Muscle of back (tissue), 11 donors: Measurements from ENCODE around the gene MTMR3. TPM values are rescaled to one million over a fixed set of nuclear protein-coding genes. Genes with fewer than 3 reads are reported as not detected.
"Not testable (repeated sequence)": the region's sequence is repeated elsewhere in the genome, so short reads cannot be mapped to it uniquely, and the experiment has no call there.

ENCODE experiments used
- DNase-seq, 3 donors: peaks; one replicate each; pipeline versions ENCODE4 v3.0.0 to v3.0.0-alpha.2; 2013
- polyA plus RNA-seq, 10 donors: library from polyadenylated mRNA; unstranded; fragments of 120-200 nt; gene quantifications; one replicate each; pipeline ENCODE4 v1.2.1, GENCODE V29; 2013; ENCODE audit not compliant: insufficient read length in 10 of 10

Gene MTMR3
- polyA plus RNA-seq, 10 donors: 24.5 to 36.4 (median 28.7) TPM

DNA sequence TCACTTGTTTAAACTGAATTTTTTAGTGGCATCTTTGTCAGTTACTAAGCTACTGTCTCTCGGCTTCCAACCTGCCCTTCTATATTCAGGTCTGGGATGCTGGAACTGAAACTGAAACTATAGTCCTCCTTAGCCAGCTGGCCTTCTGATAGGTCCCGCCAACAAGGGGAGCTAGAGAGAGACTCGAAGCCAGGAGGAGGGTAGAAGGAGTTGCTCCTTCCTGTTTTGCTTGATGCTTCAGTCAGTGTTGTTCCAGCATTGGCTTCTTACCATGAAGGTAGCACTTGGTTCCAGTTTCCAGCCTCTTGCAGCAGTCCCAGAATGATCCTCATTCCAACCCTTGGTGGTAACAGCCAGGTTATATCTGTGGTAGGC, 164.4 kb downstream of the MTMR3 start:
- DNase-seq: no peak

DNA sequence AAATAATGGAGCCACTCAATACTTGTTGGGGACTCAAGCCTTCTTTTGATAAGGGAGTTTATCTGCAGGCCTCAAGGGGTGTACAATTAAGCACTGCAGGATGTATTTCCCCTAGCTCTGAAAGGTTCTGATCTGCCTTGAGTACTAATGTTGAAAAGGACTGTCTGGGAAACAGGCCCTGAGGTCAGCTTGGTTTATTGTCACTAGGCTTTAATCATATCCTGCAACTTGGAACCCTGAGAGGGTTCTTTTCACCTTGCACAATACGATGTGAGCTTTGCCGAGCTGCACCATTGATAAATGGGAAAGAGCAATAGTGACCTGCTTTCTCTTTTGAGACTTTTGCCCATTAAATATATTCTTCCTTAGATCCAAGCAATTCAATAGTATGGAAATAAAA, 165.7 kb downstream of the MTMR3 start:
- DNase-seq: no peak

DNA sequence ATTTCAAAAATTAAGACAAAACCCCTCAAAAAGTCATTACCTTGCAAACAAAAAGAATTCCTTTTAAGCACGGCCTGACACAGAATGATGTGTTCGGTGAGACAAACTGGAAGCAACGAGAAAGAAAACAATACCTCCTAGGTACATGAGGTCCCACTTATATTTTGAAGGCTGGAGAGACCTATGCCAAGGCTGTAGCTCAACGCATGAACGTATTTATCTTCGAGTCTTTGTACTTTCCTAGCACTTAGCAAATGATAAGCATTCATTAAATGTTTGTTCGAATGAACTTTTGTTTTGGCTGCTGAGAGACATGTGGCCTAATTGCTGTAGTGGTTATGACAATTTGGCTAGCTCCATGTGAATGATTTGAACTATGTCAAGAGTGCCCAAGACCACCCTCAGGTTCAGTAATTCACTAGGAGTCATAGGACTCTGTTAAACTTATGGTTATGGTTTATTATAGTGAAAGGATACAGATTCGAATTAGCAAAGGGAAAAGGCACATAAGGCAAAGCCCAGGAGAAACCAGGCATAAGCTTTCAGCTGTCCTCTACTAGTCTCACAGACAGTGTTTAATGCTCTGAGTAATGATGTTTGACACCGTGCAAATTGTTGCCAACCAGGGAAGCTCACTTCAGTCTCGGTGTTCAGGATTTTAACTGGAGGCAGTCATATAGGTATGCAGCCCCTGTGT, 171.2 kb downstream of the MTMR3 start:
- no peak for DNase-seq

DNA sequence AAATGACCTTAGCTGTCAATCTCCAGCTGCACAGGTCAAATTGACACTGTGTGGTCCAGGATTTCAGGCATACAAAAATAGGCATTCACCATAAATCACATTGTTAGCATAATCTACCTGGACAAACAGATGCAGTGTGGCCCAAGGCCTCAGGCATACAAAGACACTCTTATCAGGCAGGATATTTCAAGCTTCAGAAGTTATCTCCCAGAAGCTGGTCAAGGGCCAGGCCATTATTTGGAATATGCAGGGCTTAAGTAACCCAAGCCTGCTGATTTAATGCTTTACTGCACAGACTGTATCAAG, 171.7 kb downstream of the MTMR3 start:
- no peak for DNase-seq

DNA sequence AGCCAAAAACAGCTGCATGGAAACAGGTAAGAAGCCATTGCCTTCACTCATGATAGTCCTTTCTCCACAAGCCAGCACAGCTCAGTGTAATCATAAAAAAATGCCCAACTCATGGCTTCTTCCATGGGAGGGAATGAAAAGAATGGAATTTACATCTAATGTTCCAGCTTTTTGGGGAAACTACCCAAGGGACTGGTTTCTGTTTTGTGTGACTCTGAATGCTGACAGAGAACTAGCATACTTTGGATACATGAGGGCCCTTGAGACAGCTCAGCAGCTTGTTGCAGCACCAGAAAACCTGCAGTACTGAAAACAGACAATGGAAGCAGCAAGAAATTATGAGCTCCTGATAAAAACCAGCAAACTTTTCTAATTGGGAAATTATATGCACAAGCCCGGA, 173.0 kb downstream of the MTMR3 start:
- peak in 1 of 3 donors; percentile 55 for DNase-seq

DNA sequence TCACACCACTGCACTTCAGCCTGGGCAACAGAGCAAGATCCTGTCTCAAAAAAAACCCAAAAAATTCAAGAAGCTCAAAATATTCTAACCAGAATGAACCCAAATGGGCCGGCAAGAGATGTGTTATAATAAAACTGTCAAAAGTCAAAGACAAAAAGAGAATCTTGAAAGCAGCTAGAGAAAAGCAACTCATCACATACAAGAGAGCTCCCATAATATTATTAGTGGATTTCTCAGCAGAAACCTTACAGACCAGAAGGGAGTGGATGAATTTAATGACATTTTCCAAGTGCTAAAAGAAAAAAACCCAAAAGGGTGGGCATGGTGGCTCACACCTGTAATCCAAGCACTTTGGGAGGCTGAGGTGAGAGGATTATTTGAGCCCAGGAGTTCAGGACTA, 174.4 kb downstream of the MTMR3 start:
- DNase-seq: no peak

DNA sequence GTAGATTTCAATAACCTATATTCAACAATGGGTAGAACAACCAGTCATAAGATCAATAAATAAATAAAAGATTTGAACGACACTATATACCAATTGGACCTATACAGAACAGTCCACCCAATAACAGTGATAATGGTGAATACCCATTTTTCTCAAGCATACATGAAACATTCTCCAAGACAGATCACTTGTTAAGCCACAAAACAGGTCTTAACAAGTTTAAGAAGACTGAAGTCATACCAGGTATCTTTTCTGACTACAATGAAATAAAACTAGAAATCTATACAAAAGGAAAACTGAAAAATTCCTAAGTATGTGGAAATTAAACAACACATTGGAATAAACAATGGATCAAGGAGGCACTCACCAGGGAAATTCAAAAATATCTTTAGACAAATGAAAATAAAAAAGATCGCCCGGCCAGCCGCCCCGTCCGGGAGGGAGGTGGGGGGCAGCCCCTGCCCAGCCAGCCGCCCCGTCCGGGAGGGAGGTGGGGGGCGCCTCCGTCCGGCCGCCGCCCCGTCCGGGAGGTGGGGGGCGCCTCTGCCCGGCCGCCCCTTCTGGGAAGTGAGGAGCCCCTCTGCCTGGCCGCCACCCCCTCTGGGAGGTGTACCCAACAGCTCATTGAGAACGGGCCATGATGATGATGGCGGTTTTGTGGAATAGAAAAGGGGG, 176.5 kb downstream of the MTMR3 start:
- not testable (repeated sequence) for DNase-seq

DNA sequence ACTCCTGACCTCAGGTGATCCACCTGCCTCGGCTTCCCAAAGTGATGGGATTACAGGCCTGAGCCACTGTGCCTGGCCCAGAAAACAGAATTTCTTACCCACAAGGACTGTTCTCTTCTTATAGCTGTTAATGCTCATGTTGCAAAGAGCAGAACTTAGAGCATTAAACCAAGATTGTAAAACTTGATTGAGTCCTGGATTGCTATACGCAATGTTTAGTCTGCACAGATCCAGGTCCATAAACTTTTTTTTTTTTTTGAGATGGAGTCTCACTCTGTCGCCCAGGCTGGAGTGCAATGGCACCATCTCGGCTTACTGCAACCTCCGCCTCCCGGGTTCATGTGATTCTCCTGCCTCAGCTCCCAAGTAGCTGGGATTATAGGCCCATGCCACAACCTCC, 178.1 kb downstream of the MTMR3 start:
- DNase-seq: not testable (repeated sequence)

DNA sequence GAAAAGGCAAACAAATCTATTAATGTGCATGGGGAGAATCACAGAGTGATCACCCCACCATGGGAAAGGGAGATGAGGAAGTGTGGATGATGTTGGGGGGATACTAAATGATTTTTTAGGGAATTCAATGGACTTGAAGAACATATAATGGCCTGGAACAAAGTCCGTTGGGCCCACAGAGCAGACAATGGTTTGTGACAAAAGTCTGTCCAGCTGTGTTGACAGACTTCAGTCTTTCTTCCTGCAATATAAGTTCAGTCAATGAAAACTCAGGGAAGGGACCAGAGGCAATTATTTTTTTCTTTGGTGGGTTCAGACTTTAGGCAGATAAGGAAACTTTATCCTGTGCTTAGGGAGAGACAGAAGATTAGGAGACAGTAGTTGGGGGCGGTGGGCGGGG, 179.3 kb downstream of the MTMR3 start:
- DNase-seq: no peak

DNA sequence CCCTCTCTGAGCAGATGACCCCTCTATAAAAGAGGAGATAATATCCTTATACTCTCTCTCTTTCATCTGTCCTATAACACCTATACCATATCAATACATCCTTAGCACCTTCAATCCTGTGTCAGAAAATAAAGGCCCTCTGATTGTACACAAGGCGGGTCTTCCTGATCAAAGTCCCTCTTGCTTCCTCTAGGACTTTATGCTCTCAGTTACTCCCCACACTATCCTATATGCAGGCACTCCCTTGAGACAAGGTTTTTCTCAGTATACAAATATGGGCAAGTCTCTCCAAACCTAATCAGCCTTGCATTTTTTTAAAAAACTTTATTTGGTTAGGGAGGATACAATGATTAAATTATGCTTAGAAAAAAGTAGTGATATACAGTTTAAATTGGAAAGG, 180.0 kb downstream of the MTMR3 start:
- no peak for DNase-seq

DNA sequence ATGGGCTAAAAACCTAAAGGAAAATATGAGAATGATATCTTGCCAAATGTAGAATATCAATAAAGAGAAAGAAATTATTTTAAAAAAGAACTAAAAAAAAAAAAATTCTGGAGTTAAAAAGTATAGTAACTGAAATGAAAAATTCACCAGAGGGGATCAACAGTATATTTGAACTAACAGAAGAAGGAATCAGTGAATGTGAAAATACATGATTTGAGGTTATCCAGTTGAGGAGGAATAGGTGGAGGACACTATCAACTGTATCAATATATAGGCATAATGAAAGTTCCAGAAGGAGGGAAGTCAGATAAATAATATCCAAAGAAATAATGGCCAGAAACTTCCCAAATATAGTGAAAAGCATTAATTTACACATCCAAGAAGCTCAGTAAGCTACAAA, 181.2 kb downstream of the MTMR3 start:
- no peak for DNase-seq

DNA sequence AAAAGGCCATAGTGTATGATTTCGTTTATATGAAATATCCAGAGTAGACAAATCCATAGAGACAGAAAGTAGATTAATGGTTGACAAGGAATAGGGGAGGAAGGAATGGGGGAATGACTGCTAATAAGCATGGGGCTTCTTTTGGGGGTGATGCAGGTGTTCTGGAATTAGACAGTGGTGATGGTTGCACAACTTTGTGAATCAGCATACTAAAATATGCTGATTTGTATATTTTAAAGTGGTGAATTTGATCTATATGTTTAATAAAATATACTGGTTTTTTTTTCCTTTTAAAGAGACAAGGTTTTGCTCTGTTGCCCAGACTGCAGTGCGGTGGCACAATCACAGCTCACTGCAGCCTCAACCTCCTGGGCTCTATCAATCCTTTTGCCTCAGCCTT, 190.8 kb downstream of the MTMR3 start:
- no peak for DNase-seq

DNA sequence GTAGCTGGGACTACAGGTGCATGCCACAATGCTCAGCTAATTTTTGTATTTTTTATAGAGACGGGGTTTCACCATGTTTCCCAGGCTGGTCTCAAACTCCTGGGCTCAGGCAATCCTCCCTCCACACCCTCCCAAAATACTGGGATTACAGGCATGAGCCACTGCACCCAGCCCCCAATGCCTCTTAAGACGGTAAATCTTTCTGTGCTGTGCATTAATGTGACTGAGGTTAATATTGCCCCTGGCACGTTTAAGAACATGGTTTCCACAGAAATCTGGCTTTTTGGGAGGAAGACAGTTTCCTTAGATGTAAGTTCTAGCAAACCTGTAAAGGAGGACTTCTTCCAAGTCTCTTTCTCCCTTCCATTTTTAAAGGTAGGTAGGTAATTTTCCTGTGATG, 191.2 kb downstream of the MTMR3 start:
- no peak for DNase-seq

DNA sequence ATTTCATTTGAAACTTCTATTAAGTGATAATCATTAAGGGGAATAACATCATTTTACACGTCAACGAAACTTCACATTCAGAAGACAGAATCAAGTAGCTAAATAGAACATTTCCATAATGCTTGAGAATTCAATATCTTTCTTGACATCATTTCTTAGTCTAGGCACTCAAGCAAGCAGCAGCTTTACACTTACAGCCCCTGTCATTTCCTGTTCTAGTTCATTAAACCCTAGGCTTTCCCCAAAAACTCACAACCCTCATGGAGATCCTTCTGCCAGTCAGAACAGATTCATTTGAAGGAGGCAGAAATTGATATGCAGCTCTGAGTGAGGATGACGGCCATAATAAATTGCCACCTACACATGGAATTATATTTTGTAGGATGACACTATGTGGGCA, 192.0 kb downstream of the MTMR3 start:
- DNase-seq: no peak

DNA sequence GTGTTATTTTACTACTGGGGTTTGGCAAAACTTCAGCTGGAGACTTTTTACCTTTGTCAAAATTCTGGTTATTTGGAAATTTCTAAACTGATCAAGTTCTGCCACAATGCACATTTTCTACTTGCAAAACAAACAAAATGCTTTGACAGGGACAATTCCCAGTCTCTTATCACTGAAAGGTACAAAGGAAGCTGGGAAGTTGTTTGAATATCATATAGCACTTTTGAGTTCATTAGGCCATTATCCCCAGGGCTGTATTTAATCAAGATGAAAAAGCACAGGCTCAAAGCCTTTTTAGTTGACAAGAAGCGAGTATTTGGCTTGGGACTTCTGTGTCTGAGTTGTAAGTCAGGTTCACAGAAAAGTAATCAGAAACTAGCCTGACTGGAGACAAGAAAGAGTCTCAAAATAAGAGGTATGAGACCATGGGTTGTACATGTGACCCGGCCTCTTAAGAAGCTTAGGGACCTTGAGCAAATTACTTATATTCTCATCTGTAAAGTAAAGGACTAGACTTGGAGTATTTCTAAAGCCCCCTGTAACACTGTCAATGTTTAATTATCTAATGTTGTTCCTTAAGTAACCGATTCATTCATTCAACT, 194.4 kb downstream of the MTMR3 start:
- no peak for DNase-seq

DNA sequence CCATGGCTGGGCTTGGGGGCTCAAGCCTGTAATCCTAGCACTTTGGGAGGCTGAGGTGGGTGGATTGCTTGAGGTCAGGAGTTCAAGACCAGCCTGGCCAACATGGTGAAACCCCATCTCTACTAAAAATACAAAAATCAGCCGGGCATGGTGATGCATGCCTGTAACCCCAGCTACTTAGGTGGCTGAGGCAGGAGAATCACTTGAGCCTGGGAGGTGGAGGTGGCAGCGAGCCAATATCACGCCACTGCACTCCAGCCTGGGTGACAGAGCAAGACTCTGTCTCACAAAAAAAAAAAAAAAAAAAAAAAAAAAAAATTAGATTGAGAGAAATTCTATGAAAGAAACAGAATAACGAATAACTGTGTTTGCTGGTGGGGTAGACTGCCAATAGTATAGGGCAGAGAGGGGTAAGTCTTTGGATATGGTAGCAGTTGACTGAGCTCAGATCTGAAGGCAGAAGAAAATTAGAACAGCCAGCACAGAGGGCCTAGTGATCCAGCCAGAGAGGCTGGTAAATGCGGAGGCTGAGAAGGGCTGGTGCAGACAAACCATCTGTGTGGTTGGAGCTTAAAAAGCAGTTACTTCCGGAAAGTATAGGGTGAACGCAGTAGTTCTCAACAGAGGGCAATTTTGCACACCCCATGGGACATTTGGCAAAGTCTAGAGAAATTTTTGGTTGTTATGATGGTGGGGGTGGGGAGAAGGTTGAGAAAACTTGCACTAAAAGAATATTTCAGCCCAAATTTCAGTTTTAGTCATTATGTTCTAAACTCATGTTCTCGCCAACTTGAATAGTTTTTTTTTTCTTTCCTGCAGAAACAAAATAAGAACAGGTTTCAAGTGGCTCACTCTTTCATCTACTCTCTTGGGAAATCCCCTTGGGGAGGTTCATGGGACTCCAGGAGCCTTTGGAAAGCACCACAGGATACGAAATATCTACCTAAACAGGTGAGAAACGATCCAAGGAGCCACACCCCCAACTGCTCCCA, 195.6 kb downstream of the MTMR3 start:
- DNase-seq: peak in 1 of 3 donors; percentile 7

DNA sequence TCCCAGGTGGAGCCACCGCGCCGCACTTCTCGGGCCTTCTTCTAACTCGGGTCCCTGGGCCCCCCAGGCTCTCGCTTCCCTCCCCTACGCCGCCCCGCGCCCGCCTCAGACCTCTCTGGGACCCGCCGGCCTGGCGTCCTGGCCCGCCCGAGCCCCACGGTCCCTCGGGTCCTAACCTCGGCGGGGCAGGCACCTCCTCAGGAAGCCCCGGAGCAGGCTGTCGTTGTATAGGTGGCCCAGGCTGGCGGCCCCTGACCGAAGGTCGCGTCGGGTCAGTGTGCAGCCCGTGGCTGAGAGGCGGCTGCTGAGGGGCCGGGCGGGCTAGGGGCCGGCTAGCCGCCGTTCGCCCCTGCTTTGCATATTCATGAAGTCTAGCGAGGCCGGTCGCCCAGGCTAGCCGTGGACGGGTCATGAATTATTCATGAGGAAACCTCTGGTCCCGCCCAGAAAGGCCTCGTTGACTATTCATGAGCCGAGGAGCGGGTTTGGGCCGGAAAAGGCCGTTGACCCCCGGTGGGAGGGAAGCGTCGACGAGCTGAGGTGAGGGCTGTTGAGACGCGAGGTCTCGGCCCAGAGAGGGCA, 197.1 kb downstream of the MTMR3 start, which contains the start of gene HORMAD2:
Gene HORMAD2 (plus strand): TSS at position 513 of the 582 bp plus-strand sequence. CDS start 13,489 bp downstream, outside the sequence.
- DNase-seq: peak in 2 of 3 donors; percentile 2 to 45
